ENCODE data around the gene FAM13C. TPM values are rescaled to one million over a fixed set of nuclear protein-coding genes. Genes with fewer than 3 reads are reported as not detected.

The FAM13C gene
- polyA plus RNA-seq, 1 of the 3 experiments (the other 2 are of a cell fraction) = 7.6 TPM

- peaks cover 7 to 9% of the 10 kb centered on the region in 2 experiments for H3K36me3 ChIP-seq (replicated peaks in 1 of 2; ENCODE audit: control insufficient read depth in 1 of 2, insufficient read depth in 2 of 2, low read length in 1 of 2)
- TF ChIP-seq PBX3 (IDR thresholded peaks at IDR 0.05) = 0 out of 2 replicates have a peak, but pooled peaks have one; percentile 13
- TF ChIP-seq TCF12 (IDR thresholded peaks at IDR 0.05) = no peak
- no peak for TF ChIP-seq RXRA (IDR thresholded peaks at IDR 0.05; ENCODE audit: borderline replicate concordance, low read depth)
- peak overlapping the region in 1 of 2 experiments; percentile 58; a peak in 2 of 4 replicates for H3K27ac ChIP-seq (ENCODE audit: low read depth in 2 of 2, low read length in 1 of 2)
- H3K27me3 ChIP-seq (ENCODE audit: insufficient read depth) = no peaks in the 10 kb centered on the region
- DNase-seq = peak; percentile 14
- no peaks in the 10 kb centered on the region for H3F3A ChIP-seq (replicated peaks; ENCODE audit: insufficient read depth)
- no peaks in the 10 kb centered on the region for H3K79me2 ChIP-seq (ENCODE audit: insufficient read depth)
- no peak overlapping the region for H3K4me3 ChIP-seq (ENCODE audit: low read depth in 2 of 2, low read length in 1 of 2)
- no peak overlapping the region for H2AFZ ChIP-seq (ENCODE audit: low read depth)
- no peak overlapping the region for H3K9ac ChIP-seq
- 58% methylated on average over 7 of the region's 7 CpGs for WGBS (ENCODE audit: low lambda C conversion rate)
- H3K4me2 ChIP-seq = no peak overlapping the region
- no peaks in the 10 kb centered on the region for H4K20me1 ChIP-seq (ENCODE audit: insufficient read depth)
- POLR2A ChIA-PET = interaction anchor here (1.1 kb wide), 2 partner anchors 16 to 78 kb away, joined by 4 read pairs; partner anchors contain the start of gene FAM13C
- CTCF ChIA-PET = interaction anchor here (0.7 kb wide), 1 partner anchor 296 kb away, joined by 3 read pairs; no protein-coding TSS in a partner anchor
- H3K9me2 ChIP-seq = no peaks in the 10 kb centered on the region
- no peaks in the 10 kb centered on the region for H3K9me3 ChIP-seq
- peaks cover 0 to 14% of the 10 kb centered on the region in 2 experiments; a peak in 1 of 4 replicates for H3K4me1 ChIP-seq (ENCODE audit: control insufficient read depth in 1 of 2, insufficient read depth in 2 of 2, low read depth in 1 of 2, low read length in 1 of 2)
Measured at GRCh38 chr10:59284118-59284975, 78.0 kb downstream of the FAM13C start.

GRCh38 chr10:59283456-59284091, 78.8 kb downstream of the FAM13C start:
- WGBS (ENCODE audit: low lambda C conversion rate) = 57% methylated on average over 9 of the region's 9 CpGs
- H3K79me2 ChIP-seq (ENCODE audit: insufficient read depth) = no peaks in the 10 kb centered on the region
- peak; percentile 55 for TF ChIP-seq GATA2 (CRISPR knock-in tag; IDR thresholded peaks at IDR 0.05)
- TF ChIP-seq RXRA (IDR thresholded peaks at IDR 0.05; ENCODE audit: borderline replicate concordance, low read depth) = no peak
- no peak for TF ChIP-seq SMC3 (IDR thresholded peaks at IDR 0.05; ENCODE audit: low read depth, low read length)
- TF ChIP-seq EP300 (IDR thresholded peaks at IDR 0.05; ENCODE audit: borderline replicate concordance in 1 of 2, low read depth in 1 of 2, low read length in 1 of 2) = peak in 1 of 2 experiments; percentile 59; a peak in 1 of 4 replicates
- TF ChIP-seq TEAD4 (IDR thresholded peaks at IDR 0.05; ENCODE audit: borderline replicate concordance, insufficient read depth) = no peak
- no peak for TF ChIP-seq RFX5 (IDR thresholded peaks at IDR 0.05; ENCODE audit: low read length)
- TF ChIP-seq RCOR1 (IDR thresholded peaks at IDR 0.05; ENCODE audit: low read length) = peak; percentile 37; the same call in 1 of the 2 replicates
- no peak for TF ChIP-seq CHD2 (IDR thresholded peaks at IDR 0.05; ENCODE audit: low read length, partially characterized antibody)
- TF ChIP-seq FOXM1 (IDR thresholded peaks at IDR 0.05; ENCODE audit: low read depth) = no peak
- no peaks in the 10 kb centered on the region for H3K27me3 ChIP-seq (ENCODE audit: insufficient read depth)
- peak; percentile 58 for DNase-seq
- H3F3A ChIP-seq (replicated peaks; ENCODE audit: insufficient read depth) = no peaks in the 10 kb centered on the region
- H3K9me2 ChIP-seq = no peaks in the 10 kb centered on the region
- H3K9ac ChIP-seq = no peak overlapping the region
- CTCF ChIA-PET = no interaction called here
- no peak overlapping the region for H3K4me2 ChIP-seq
- no peaks in the 10 kb centered on the region for H3K9me3 ChIP-seq
- POLR2A ChIA-PET = interaction anchor here (1.1 kb wide), 2 partner anchors 15 to 79 kb away, joined by 4 read pairs; partner anchors contain the start of gene FAM13C
- peaks cover 0 to 14% of the 10 kb centered on the region in 2 experiments; a peak in 1 of 4 replicates for H3K4me1 ChIP-seq (ENCODE audit: control insufficient read depth in 1 of 2, insufficient read depth in 2 of 2, low read depth in 1 of 2, low read length in 1 of 2)
- H3K4me3 ChIP-seq (ENCODE audit: low read depth in 2 of 2, low read length in 1 of 2) = no peak overlapping the region
- H2AFZ ChIP-seq (ENCODE audit: low read depth) = no peak overlapping the region
- peaks cover 7 to 9% of the 10 kb centered on the region in 2 experiments for H3K36me3 ChIP-seq (replicated peaks in 1 of 2; ENCODE audit: control insufficient read depth in 1 of 2, insufficient read depth in 2 of 2, low read length in 1 of 2)
- no peaks in the 10 kb centered on the region for H4K20me1 ChIP-seq (ENCODE audit: insufficient read depth)
- H3K27ac ChIP-seq (ENCODE audit: low read depth in 2 of 2, low read length in 1 of 2) = peak overlapping the region in 1 of 2 experiments; percentile 58; a peak in 2 of 4 replicates
